Measurements from ENCODE around the gene CFAP57. TPM values are rescaled to one million over a fixed set of nuclear protein-coding genes. Genes with fewer than 3 reads are reported as not detected.
A peak's percentile ranks its signal among the peaks of the same experiment; 100 is the strongest.

CFAP57 gene
- 0.17 and 0.44 TPM in 2 replicates for total RNA-seq (2022)
- percentile 18 among the genes with signal in this experiment for Bru-seq, nascent RNA
- BruChase-seq, experiment 1, labeled RNA remaining after a 6-hour chase: percentile 18 among the genes with signal in this experiment
- percentile 18 among the genes with signal in this experiment for BruChase-seq, experiment 2, labeled RNA remaining after a 2-hour chase
- long read RNA-seq: 0 reads

DNA sequence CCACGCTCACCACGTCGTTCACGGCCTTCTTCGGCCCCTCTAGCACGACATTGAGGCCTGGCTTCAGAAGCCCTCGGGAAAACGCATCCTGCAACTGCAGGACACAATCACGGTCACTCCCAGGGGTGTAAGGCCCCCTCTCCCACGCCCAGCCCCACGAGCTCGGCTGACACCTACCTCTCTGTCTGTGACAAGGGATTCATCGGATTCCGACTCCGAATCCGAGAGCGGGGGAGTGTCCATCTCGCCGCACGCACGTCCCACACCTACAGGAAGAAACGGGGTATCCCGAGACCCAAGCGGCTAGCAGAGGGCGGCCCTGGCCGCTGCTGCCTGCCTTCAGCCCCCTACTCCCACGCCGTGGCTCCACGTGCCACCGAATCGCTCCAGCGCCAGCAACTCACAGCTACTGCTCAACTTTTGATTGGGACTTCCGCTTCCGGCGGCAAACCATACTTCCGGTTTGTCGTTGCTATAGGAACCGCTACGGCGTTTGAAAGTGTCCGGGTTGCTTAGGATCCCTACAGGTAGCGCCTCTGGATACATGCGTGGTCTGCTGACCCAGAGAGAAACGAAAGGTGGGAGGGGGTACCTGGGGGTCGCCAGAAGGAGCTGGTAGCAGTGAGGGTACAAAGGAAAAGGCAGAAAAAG is at the start of gene CFAP57, which contains the start of gene EBNA1BP2:
Gene CFAP57, plus strand, starts transcription at position 455 of the 651 bp plus-strand sequence. CDS start 424 bp downstream, outside the sequence.
Gene EBNA1BP2, minus strand, starts transcription at position 415 of the 651 bp plus-strand sequence. Its CDS starts 172 bp downstream, at position 243.
- BruUV-seq (replicated peaks): TSS peak; percentile 65
- no peaks in the 10 kb centered on the region for H3K9me3 Mint-ChIP-seq (ENCODE audit: unreplicated experiment)
- TF ChIP-seq, protein P1, sequence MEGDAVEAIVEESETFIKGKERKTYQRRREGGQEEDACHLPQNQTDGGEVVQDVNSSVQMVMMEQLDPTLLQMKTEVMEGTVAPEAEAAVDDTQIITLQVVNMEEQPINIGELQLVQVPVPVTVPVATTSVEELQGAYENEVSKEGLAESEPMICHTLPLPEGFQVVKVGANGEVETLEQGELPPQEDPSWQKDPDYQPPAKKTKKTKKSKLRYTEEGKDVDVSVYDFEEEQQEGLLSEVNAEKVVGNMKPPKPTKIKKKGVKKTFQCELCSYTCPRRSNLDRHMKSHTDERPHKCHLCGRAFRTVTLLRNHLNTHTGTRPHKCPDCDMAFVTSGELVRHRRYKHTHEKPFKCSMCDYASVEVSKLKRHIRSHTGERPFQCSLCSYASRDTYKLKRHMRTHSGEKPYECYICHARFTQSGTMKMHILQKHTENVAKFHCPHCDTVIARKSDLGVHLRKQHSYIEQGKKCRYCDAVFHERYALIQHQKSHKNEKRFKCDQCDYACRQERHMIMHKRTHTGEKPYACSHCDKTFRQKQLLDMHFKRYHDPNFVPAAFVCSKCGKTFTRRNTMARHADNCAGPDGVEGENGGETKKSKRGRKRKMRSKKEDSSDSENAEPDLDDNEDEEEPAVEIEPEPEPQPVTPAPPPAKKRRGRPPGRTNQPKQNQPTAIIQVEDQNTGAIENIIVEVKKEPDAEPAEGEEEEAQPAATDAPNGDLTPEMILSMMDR (IDR thresholded peaks at IDR 0.05; ENCODE audit: unreplicated experiment): no peak
- intact Hi-C loops (cut with micrococcal nuclease): no loop called here
- ChIA-PET POLR2A (interaction anchor here (0.6 to 2.8 kb wide), 19 partner anchors 10 to 491 kb away, joined by 3 to 20 read pairs (median 4); partner anchors contain the start of genes C1orf50, MED8, P3H1 and SZT2), CTCF (interaction anchor here (0.6 to 1.6 kb wide), 4 partner anchors 34 to 186 kb away, joined by 3 to 5 read pairs (median 4); no protein-coding TSS in a partner anchor)
- no peaks in the 10 kb centered on the region for H3K4me1 Mint-ChIP-seq (ENCODE audit: insufficient read depth, unreplicated experiment)
- DNase-seq (ENCODE audit: unreplicated experiment): peak; percentile 93
- H3K36me3 Mint-ChIP-seq (ENCODE audit: insufficient read depth, unreplicated experiment): peaks cover 35% of the 10 kb centered on the region
- peak within 1 kb of the TSS; percentile 94 for H3K4me3 Mint-ChIP-seq (ENCODE audit: unreplicated experiment)
- peak within 1 kb of the TSS; percentile 96 for H3K27ac Mint-ChIP-seq (ENCODE audit: low read depth, unreplicated experiment)
- no peaks in the 10 kb centered on the region for H3K27me3 Mint-ChIP-seq (ENCODE audit: insufficient read depth, unreplicated experiment)

DNA sequence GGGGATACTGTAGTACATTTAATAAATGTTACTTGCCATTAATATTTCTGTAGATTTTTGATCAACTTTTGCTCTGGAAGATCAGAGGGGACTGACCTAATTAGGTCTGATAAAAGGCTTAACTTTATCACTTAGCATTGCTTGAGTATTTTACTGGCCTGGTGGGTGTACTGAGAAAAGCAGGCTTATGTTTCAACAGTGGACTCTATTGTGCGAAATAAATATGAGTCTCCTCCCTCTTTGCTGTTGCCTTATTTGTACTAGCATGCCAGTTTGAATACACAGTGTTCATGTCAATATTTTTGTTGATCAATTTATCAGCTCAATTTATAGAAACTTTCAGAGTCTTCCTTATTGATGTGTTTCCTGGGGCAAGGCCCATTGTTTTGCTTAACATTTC is 49.1 kb upstream of the CFAP57 start:
- ChIA-PET CTCF (no interaction called here), POLR2A (no interaction called here)
- no TSS peak for BruUV-seq (replicated peaks)
- Mint-ChIP-seq H3K36me3 (ENCODE audit: insufficient read depth, unreplicated experiment) (no peaks in the 10 kb centered on the region), H3K9me3 (ENCODE audit: unreplicated experiment) (peaks cover 7% of the 10 kb centered on the region), H3K4me1 (ENCODE audit: insufficient read depth, unreplicated experiment) (no peaks in the 10 kb centered on the region), H3K4me3 (ENCODE audit: unreplicated experiment) (no peak overlapping the region), H3K27me3 (ENCODE audit: insufficient read depth, unreplicated experiment) (peaks cover 9% of the 10 kb centered on the region), H3K27ac (ENCODE audit: low read depth, unreplicated experiment) (no peak overlapping the region)
- TF ChIP-seq, protein P1 (IDR thresholded peaks at IDR 0.05; ENCODE audit: unreplicated experiment): no peak
- intact Hi-C loops (cut with micrococcal nuclease): no loop called here
- DNase-seq (ENCODE audit: unreplicated experiment): no peak

DNA sequence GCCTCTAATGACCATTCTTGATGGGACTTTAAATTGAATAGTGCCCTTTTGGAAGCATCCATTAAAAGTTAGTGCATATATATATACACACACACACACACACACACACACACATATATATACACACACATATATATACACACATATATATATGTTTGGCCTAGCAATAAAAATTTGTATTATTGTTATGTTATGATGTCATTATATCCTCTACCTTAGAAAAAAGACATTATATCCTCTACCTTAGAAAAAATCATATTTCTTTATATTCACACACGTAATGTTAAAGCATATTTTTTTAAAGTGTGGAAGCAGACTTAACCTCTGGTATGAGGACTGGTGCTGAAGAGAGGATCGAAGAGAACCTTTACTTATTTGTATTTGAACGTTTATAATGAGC is 43.3 kb upstream of the CFAP57 start:
- TF ChIP-seq, protein P1 (IDR thresholded peaks at IDR 0.05; ENCODE audit: unreplicated experiment): no peak
- no peaks in the 10 kb centered on the region for H3K9me3 Mint-ChIP-seq (ENCODE audit: unreplicated experiment)
- no TSS peak for BruUV-seq (replicated peaks)
- CTCF ChIA-PET: no interaction called here
- no peak overlapping the region for H3K4me3 Mint-ChIP-seq (ENCODE audit: unreplicated experiment)
- no peak overlapping the region for H3K27ac Mint-ChIP-seq (ENCODE audit: low read depth, unreplicated experiment)
- DNase-seq (ENCODE audit: unreplicated experiment): no peak
- intact Hi-C loops (cut with micrococcal nuclease): no loop called here
- POLR2A ChIA-PET: no interaction called here
- peaks cover 11% of the 10 kb centered on the region for H3K27me3 Mint-ChIP-seq (ENCODE audit: insufficient read depth, unreplicated experiment)
- H3K4me1 Mint-ChIP-seq (ENCODE audit: insufficient read depth, unreplicated experiment): no peaks in the 10 kb centered on the region
- no peaks in the 10 kb centered on the region for H3K36me3 Mint-ChIP-seq (ENCODE audit: insufficient read depth, unreplicated experiment)

DNA sequence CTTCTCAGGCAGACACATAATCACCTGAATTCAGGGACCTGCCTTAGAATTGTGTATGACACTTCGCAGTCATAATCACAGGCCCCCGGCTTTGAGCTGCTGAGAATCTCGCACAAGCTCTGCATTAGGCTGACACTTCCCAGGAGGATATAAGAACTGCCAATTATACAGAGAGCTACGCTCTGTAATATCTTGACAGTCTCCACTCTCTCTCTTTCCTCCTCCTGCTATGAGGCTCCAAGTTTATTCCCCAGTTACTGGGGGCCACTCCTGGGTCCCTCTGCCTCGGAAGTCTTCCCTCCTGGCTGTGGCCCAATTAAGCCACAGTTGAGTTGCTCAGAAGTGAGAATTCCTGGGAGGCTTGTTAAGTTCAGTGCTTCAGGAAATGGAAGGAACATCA is 42.7 kb upstream of the CFAP57 start:
- TF ChIP-seq, protein P1 (IDR thresholded peaks at IDR 0.05; ENCODE audit: unreplicated experiment): no peak
- no peak overlapping the region for H3K27ac Mint-ChIP-seq (ENCODE audit: low read depth, unreplicated experiment)
- ChIA-PET CTCF (no interaction called here), POLR2A (no interaction called here)
- no peaks in the 10 kb centered on the region for H3K9me3 Mint-ChIP-seq (ENCODE audit: unreplicated experiment)
- no peaks in the 10 kb centered on the region for H3K4me1 Mint-ChIP-seq (ENCODE audit: insufficient read depth, unreplicated experiment)
- H3K27me3 Mint-ChIP-seq (ENCODE audit: insufficient read depth, unreplicated experiment): peaks cover 11% of the 10 kb centered on the region
- BruUV-seq (replicated peaks): no TSS peak
- no peak for DNase-seq (ENCODE audit: unreplicated experiment)
- intact Hi-C loops (cut with micrococcal nuclease): no loop called here
- H3K4me3 Mint-ChIP-seq (ENCODE audit: unreplicated experiment): no peak overlapping the region
- H3K36me3 Mint-ChIP-seq (ENCODE audit: insufficient read depth, unreplicated experiment): no peaks in the 10 kb centered on the region
